Measurements from ENCODE around the gene SLMAP.

GRCh38 chr3:57805266-57805665 is 49.2 kb downstream of the SLMAP start:
- TF ChIP-seq, protein P1, sequence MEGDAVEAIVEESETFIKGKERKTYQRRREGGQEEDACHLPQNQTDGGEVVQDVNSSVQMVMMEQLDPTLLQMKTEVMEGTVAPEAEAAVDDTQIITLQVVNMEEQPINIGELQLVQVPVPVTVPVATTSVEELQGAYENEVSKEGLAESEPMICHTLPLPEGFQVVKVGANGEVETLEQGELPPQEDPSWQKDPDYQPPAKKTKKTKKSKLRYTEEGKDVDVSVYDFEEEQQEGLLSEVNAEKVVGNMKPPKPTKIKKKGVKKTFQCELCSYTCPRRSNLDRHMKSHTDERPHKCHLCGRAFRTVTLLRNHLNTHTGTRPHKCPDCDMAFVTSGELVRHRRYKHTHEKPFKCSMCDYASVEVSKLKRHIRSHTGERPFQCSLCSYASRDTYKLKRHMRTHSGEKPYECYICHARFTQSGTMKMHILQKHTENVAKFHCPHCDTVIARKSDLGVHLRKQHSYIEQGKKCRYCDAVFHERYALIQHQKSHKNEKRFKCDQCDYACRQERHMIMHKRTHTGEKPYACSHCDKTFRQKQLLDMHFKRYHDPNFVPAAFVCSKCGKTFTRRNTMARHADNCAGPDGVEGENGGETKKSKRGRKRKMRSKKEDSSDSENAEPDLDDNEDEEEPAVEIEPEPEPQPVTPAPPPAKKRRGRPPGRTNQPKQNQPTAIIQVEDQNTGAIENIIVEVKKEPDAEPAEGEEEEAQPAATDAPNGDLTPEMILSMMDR (IDR thresholded peaks at IDR 0.05): no peak
- TF ChIP-seq POLR2AphosphoS5 (IDR thresholded peaks at IDR 0.05; ENCODE audit: low read depth, low read length) (no peak), TCF7L2 (IDR thresholded peaks at IDR 0.05; ENCODE audit: low read depth, low read length) (no peak), SIN3A (IDR thresholded peaks at IDR 0.05; ENCODE audit: borderline replicate concordance, insufficient read depth, low read depth, low read length) (no peak)
- TF ChIP-seq, protein P2, sequence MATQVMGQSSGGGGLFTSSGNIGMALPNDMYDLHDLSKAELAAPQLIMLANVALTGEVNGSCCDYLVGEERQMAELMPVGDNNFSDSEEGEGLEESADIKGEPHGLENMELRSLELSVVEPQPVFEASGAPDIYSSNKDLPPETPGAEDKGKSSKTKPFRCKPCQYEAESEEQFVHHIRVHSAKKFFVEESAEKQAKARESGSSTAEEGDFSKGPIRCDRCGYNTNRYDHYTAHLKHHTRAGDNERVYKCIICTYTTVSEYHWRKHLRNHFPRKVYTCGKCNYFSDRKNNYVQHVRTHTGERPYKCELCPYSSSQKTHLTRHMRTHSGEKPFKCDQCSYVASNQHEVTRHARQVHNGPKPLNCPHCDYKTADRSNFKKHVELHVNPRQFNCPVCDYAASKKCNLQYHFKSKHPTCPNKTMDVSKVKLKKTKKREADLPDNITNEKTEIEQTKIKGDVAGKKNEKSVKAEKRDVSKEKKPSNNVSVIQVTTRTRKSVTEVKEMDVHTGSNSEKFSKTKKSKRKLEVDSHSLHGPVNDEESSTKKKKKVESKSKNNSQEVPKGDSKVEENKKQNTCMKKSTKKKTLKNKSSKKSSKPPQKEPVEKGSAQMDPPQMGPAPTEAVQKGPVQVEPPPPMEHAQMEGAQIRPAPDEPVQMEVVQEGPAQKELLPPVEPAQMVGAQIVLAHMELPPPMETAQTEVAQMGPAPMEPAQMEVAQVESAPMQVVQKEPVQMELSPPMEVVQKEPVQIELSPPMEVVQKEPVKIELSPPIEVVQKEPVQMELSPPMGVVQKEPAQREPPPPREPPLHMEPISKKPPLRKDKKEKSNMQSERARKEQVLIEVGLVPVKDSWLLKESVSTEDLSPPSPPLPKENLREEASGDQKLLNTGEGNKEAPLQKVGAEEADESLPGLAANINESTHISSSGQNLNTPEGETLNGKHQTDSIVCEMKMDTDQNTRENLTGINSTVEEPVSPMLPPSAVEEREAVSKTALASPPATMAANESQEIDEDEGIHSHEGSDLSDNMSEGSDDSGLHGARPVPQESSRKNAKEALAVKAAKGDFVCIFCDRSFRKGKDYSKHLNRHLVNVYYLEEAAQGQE (IDR thresholded peaks at IDR 0.05; ENCODE audit: insufficient read depth in 1 of 2, low read depth in 2 of 2, low read length in 1 of 2): no peak
